COLO668 (cell line): ENCODE results near the gene TCERG1L.
"Not testable (repeated sequence)": the region's sequence is repeated elsewhere in the genome, so short reads cannot be mapped to it uniquely, and the experiment has no call there.

ENCODE experiments used
- DNase-seq: peaks from one replicate; lab custom pipeline; 2025; ENCODE audit not compliant: unreplicated experiment; lab: John Stamatoyannopoulos, UW

TCERG1L gene

DNA sequence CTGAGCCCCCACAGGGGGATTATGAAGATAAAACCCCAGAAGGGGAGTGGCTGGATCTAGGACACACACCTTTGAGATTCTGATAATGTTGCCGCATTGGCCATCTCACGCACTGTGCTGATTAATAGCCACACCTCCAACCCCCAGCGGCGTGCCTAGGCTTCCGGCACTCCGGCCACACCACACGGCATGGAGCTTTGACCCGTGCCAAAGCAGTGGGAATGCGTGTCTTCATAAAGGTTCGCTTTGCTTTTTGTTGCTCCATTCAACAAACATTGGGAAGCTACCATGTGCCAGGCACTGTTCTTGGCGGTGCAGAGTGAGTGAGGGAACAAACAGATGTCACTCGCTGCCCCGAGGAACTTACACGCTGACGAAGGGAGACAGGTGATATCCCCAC, 117.6 kb downstream of the TCERG1L start:
- DNase-seq = no peak

DNA sequence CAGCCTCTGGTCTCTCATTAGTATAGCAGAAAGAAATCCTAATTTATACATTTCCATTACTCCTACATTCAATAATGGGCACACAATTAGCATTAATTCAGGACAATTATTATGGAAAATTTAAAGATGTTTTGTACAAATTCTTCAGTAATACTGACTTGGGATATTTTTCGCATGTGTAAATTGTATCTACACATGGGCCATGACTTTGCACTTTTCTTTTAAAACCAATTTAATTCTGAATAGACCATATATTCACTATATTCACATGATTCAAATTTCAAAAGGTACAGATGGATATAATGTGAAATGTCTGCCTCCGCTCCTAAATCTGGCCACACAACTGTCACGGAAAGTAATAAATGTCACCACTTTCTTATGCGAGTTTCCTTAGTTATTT, 123.0 kb downstream of the TCERG1L start:
- no peak for DNase-seq

DNA sequence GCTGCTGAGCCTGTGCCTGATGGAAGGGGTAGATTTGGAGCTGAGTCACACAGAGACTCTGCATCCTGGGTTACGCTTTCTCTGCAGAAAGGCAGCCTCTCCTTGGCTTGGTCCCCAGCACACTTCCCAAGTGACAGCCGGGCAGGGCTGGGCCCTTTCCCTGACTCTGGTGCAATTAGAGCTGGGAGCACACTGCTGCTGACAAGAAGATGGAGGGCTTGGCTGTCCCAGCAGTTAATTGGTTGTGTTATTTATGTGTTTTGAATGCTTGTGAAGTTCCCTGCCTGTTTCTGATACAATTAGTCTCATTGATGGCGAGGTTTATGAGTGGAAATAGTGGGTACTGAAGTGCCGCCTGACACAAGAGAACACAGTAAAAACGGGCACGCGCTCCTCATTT, 123.6 kb downstream of the TCERG1L start:
- DNase-seq = no peak

DNA sequence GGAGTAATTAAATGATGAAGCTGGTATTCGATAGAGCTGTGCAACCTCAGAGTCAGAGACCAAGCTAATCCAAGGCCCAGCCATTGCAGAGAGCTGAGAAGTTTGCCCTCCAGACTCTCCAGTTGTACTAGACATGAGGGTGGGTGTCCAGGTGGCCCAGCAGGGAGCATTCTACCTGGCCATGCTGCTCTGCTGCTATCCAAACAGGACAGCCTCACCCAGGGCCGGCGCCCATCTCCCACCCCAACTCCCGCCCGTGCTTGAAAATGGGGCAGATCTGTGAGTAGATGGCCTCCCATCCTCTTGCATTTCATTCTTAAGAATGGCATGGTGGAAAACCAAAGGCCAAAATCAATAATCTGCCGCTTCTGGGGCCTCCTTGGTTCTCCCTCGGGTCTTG, 124.2 kb downstream of the TCERG1L start:
- DNase-seq = no peak

DNA sequence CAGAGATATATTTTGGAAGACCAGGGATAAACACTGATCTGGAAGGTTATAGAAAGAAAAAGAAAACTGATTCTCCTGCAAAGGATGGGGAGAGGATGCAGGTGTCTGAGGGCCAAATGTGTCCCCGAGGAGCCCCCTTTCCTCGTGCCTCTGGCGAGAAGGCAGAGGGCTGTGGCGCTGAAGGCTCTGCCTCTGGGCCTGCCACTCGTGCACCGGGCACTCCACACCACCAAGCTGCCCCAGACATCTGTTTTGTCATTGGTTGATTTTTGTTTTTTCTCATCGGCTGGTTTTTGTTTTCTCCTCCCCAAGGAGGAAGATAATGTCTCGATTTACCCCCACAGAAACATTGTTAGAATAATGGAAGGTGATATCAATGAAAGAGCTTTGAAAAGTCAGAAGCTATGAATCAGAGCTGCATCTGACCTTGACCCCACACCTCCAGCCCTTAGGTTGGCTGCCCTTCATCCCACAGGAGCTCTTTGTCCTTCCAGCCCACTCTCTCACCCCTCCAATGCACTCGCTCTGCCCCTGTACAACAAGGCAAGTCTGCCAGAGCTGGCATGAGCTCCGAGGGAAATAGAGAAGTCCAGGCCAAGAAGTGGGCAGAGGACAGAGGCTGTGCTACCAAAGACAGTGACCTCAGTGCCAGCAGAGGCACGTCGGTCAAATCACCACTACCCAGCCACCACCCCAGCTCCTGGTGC, 124.8 kb downstream of the TCERG1L start:
- no peak for DNase-seq

DNA sequence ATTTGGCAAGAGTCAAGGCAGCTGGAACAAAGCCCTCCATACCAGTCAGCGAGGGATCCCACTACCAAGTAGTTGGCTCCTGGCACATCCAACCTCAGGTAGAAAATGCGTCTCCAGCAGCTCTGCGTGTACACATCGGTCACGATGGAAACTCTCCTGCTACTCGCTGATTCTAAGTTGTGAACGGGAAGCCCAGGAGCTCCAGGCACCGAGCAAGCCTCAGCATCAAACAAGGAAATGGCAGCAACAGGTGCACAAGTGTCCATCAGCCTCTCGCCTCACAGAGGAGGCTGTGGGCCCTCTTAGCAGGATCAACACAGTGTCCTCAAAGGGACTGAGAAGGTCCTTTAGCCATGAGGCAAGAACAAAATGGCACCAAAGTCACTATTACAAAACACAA, 127.0 kb downstream of the TCERG1L start:
- DNase-seq = no peak

DNA sequence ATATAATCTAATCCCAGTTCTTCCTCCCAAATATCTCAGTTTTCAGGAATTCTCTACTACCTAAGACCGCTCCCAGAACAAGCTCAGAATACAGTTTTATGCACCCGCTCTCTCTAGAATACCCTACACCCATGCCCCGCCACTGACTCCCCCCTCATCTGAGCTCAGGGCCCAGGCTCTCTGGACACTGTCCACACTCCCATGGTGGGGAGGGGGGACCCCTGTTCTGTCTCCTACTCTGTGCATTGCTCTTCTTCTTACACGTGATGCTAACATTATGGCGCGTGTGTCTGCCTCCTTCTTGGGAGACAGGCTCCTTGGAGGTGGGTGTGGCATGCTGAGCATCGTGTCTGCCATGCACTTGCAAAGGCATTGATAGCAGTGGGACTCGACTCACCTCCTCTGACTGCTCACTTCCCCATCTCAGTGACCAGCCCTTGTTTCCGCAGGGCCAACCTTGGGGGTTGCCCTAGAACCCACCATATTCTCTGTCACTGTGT, 127.9 kb downstream of the TCERG1L start:
- no peak for DNase-seq

DNA sequence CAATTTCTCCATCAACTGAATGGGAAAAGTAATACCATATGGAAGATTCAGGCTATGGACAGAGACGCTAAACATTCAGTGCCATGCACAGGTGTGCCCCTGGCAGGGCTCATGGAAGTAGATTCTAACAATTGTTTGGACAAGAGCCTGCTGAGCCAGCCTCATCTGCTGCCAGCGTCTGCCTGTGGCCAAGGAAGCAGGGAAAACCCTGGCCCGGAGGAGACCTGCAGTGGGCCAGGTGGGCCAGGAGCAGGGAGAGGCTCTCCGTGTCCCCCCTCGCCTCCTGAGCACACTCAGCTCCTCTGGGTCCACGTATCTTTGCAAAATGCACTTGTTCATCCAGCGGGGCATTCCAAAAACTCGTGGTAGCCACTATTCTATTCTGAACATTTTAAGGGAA, 130.1 kb downstream of the TCERG1L start:
- no peak for DNase-seq

DNA sequence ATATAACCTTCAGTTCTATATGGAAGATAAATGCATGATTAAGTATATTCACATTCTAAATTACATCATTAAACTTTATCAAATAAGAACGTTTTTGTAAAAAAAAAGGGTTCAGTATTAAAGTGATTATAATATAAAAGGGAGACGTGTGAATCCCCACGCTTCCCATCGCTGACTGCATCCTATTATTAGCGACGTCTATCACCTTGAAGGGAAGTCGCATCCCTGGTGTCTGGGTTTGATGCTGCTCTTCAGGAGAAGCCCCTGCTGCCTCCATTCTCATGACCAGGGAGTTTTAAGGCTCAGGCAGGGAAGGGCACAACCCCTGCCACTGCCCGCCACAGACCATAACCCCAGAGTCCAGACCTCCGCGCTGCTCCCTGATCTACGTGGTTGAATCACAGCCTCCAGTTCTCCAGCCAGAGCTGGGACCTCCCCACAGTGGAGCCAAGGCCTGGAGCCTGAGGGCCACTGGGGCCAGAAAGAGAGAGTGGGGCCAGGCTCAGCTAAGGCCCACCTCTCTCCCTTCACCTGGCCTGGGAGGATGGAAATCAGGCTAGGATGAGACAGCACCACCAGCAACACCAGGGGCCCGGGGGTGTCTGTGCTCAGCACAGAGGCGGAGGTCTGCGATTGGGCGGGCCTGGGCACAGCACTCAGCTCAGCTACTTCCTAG, 130.6 kb downstream of the TCERG1L start:
- DNase-seq = no peak

DNA sequence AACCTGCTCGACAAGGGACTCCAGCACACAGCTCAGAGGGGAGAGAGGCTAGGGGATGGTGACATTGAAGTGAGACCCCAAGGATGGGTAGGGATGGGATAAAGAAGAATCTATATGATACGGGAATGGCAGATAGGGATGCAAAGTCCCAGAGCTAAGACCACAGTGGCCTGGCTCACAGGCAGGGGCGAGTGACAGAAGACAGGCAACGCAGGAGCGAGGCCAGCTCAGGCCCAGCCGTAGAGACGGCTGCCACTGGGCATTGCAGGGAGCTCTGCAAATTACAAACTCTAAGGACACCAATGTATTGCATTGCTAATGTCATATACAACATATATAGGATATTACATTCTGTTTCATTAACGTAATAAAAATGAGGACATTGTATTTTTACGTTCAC, 131.4 kb downstream of the TCERG1L start:
- no peak for DNase-seq

DNA sequence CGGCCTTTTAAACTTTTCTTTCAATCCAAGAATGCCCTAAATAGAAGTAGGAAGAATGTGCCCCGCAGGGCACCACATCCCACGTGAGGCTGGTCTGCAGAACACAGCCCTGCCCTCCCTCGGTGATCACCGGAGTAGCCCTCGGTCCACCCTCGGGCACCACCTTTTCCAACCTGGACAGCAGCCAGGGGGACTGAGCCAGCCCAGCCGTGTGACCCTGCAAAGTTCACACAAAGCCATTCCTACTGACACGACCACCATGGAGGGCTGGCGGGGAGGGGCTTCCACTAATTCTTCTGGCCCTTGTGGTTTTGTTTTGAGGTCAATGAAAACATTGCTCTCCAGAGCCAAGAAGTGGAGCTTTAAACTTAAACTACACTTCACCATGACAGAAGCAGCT, 132.2 kb downstream of the TCERG1L start:
- no peak for DNase-seq

DNA sequence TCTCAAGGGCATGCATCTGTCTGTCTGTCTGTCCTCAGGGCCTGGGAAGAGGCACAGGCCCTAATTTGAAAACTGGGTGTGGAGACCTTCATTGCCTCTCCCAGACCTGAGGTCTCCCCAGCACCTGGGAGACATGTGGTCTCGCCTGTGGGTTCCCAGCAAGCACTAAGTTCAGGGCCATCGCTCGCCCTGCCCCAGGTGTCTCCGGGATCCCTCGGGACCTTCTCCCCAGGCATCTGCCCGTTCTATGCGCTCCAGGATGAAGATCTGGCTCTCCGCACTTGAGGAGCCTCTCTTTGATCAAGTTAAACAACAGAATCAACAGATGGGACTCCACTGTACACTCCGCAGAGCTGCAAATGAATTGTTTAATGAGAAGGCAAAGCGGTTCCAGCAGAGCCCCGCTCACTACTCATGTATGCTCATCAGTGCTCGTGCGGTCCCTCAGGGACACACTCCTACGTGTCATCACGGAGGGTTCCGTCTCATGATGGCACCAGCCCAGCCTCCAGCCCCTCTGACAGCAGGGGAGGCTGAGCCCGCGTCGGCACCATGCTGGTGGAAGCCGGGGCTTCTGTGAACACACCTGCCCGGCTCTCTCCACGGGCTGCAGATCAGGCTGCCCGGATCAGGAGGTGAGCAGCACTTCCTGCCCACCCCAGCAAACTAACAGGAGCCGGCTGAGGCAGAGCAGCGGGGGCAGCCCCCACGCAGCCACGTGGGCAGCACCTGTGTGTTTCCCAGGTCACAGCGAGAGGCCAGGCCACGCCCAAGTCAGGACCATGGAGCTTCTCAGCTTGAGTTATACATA, 132.8 kb downstream of the TCERG1L start:
- peak; percentile 65 for DNase-seq

DNA sequence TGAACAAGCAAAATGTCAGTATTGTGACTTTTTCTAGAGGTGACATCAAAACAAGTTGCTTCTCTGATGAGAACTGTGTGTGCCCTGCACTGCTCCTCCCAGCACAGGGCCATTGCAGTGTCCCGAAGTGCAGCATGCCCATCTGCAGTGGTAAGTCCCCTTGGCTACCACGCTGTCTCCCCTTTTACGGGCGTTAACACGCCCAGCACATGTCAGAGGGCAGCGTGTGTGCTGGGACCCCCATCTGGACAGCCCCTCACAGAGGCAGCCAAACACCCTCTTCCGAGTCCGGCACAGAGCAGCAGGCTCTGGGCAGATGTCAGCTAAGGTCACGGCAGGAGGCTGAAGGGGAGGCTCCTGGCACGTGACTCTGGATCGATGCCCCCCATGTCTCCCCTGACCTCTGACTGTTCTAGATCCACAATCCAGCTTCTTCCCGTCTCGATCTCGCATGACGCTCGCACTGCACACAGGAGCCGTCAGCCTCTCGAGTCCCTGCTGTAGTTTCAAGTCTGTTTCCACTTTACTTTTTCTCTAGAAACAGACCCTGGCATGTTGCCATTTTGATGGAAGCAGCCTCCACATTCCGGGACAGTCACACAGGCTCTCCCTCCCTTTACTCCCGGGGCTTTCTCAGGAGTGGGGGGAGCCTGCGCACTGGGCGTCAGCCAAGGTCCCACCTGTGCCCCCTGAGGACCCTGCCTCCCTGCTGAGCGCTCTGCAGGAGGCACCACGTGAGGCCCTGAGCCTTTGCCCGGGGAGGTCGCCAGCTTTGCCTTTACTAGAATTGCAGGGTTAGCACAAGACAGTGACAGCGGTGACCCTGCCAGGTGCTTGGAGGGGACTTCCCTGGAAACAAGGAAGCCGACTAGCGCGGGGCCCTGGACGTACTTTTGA, 133.8 kb downstream of the TCERG1L start:
- no peak for DNase-seq

DNA sequence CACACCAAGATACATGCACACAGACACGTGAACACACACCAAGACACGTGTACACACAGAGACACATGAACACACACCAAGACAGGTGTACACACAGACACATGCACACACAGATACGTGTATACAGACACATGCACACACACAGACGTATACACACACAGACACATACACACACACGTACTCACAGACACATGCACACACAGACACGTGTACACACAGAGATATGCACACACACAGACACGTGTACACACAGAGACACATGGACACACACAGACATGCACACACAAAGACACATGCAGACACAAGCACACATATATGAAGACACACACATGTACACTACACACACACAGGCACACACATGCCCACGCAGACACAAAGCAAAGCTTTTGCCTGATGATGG, 134.6 kb downstream of the TCERG1L start:
- DNase-seq = no peak

DNA sequence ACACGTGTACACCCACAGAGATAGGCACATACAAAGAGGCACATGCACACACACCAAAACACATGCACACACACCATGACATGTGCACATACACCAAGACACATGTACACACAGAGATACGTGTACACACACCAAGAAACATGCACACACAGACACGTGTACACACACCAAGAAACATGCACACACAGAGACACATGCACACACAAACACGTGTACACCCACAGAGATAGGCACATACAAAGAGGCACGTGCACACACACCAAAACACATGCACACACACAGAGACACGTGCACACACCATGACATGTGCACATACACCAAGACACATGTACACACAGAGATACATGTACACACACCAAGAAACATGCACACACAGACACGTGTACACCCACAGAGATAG, 135.2 kb downstream of the TCERG1L start:
- not testable (repeated sequence) for DNase-seq

DNA sequence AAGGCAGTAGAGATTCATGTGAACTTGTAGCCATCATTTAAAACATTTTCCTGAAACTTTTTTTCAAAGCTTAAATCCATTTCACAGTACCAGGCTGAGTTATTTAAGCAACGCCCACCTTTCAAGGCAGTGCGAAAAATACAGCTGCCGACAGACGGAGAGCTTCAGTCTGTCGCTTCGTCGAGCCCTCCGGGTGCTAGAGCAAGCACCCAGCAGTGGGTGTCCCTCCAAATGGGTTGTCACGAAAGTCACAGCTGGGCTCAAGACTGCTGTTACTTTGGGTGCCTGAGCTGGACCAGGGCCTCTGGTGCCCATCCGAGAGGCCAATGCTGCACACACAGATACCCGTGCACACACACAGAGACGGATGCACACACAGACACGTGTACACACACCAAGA, 135.6 kb downstream of the TCERG1L start:
- DNase-seq = no peak

DNA sequence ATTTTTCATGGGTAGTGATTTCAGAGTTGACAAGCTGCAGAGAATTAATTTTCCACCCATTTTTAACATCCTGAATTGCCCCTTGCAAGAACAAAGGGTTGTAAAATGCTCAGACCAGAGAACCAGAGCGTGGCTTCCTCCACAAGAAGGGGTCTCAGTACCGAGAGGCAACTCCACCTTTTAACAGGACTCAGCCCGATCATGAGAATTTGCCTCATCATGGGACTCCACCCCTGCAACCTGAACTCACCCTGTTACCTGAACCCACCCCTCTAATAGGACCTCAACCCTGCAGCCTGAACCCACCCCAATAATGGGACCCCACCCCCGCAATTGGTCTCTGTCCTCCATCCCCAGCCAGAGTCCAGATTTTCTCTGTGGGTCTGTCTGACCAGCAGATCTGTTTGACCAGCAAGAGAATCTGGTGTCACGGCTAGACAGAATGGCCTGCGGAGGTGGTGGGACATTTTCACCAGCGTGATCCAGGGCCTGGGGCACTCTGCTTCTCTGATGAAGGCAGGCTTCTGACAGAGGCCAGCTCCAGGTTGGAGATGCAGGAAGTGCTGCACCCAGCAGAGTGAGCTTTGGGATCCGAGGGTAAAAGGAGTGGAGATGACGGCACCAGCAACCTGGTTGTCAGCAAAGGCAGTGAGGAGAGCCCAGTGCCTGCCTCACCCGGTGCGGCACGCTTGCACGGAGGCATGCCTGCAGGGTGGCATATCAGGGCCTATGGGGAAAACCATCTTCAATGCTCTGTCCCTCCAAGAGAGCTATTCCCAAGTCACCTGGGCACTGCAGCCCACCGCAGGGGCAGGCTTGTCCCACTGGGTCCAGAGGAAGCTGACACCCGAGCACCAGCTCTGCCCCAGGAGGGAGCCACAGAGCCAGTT, 136.6 kb downstream of the TCERG1L start:
- DNase-seq = no peak

DNA sequence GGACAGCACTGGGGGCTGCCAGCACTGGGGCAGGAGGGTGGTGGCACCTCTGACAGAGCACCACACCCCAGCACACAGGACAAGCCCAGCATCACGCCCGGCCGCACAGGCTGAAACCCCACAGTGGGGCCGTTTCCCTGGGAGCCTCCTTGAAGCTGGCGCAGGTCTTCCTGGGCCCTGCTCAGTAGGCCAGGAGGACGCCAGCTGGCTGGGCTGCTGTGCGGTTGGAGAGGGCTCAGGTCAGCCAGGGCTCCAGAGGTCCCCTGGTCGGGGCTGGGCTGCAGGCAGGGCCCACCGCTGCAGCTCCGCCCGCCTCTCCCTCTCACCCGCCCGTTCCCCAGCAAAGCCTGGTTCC, 137.3 kb downstream of the TCERG1L start:
- no peak for DNase-seq

DNA sequence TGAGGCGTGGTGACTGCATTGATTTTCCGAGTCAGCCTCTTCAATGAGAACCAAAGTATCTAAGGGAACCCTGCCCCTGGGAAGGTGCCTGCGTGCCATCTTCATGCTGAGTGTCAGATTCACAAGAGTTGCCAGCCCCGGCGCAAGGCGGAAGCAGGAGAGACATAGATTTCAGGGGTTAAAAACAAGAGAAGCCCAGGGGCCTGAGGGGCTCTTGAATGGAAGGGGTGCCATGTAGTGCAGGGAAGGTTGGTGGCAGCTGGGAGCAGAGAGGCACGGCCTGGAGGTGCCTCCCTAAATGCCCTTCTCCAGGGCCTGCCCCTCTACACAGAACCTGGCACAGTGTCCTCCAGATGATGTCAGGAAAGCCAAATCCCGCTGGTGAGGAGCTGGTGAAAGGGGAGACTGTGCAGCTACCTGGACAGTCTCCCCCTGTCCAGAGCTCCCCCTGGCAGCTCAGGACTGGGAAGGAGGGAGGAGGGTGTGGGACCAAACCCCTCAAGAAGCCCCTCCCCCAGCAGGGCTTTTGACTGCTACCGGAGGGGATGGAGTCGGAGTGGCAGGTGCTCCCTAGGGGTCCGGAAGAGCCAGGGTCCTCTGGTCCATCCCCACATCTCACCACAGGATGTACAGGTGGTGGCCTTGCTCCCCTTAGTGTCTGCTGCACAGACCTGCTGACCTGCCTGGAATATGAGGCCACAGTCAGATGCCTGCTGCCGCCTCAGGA, 137.9 kb downstream of the TCERG1L start:
- no peak for DNase-seq
